NT2/D1 (cell line): ENCODE measurements around the gene XG.

Source experiments
- SUZ12 ChIP-seq: IDR thresholded peaks from 2 replicates; pipeline ENCODE4 v1.6.1; 2011; ENCODE audit not compliant: insufficient read length, insufficient read depth; ENCODE audit errors: extremely low read depth
- YY1 ChIP-seq: IDR thresholded peaks from 2 replicates; pipeline ENCODE4 v1.6.1; 2011; ENCODE audit not compliant: insufficient read length, insufficient read depth
- ZNF274 ChIP-seq: IDR thresholded peaks from 2 replicates; pipeline ENCODE4 v1.6.1; 2011; ENCODE audit warnings: mild to moderate bottlenecking, low read depth, low read length

DNA sequence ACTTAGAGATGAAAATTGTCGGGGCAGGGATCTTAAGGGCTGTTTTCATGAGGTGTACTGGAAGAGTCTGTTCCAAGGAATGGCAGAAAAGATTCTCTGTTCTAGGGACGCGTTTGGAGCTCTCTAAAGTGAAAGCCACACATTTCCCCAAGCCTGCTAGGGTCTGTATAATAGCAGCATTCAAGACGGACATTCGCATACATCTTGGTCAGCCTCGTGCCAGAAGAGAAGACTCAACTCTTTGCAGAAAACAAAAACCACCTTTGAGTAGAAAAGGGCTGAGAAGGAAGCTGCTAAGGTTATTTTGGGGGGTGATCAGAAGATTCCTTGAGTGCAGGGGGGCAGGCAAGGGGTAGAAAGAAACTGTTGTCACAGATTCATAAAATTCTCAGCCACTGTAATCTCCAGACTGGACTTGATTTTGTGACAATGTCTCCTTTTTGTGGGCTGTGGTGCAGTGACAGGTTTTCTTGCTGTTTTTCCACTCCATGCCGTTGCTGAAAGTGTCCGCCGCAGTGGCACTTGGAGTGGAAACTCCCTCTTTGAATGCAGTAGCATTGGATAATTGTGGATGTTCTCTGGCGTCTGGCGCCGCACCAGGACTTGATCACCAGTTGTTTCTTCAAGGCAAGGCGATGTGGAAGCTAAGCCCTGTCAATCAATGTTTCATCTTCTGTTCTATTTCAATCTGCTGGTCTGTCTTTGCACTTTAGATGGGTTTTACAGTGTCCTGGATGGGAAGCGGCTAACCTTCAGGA, 79.8 kb downstream of the XG start:
- no peak for TF ChIP-seq SUZ12
- TF ChIP-seq YY1: no peak
- no peak for TF ChIP-seq ZNF274
